HepG2 (cell line): Measurements from ENCODE around the gene FIBP. TPM values are rescaled to one million over a fixed set of nuclear protein-coding genes. Genes with fewer than 3 reads are reported as not detected.

Experiments used
- ATAC-seq: fragments of 200-7000 bp; cut with Tn5 transposase; 3 replicates; pipeline ENCODE4 v1.9.1; 2020; ENCODE audit warnings: mild to moderate bottlenecking, moderate library complexity
- BruUV-seq: library from RNA; stranded (reverse); fragments of 400-500 nt; replicated peaks from 2 replicates; lab custom pipeline; 2021; lab: Mats Ljungman, UMichigan
- CTCF ChIA-PET: fragments of 300-600 bp; formaldehyde crosslinking; extraction: SDS; loops from one replicate; lab custom pipeline; 2021; ENCODE audit warnings: low total read pairs, inconsistent platforms, low intra/inter-chr PET ratio; lab: Yijun Ruan, JAX
- POLR2A ChIA-PET: fragments of 350-600 bp; sonication (Branson Sonifier 250); formaldehyde crosslinking; loops from one replicate; lab custom pipeline; 2020; ENCODE audit warnings: antibody characterized with exemption, inconsistent platforms; lab: Yijun Ruan, JAX
- DNase-seq: peaks from one replicate; pipeline ENCODE4 v3.0.0-alpha.2; 2015; ENCODE audit warnings: low spot score
- FAIRE-seq: peaks from 3 replicates; lab custom pipeline; 2011; peaks lifted over from hg19 to GRCh38; lab: Jason Lieb, UNC
- H2AFZ ChIP-seq: one replicate; pipeline ENCODE4 v1.6.1; 2011; ENCODE audit warnings: low read length, inconsistent platforms
- H3K27ac ChIP-seq: fragments of 300-600 bp; 3 replicates; pipeline ENCODE4 v1.8.0; 2011; ENCODE audit warnings: mixed run types, mild to moderate bottlenecking, mixed read lengths, low read length, inconsistent platforms; ENCODE audit not compliant: insufficient read depth; ENCODE audit errors: extremely low read length
- H3K27me3 ChIP-seq, 2 experiments: fragments of 200-600 bp in 1 of 2; 2 replicates in 1 of 2; 3 replicates in 1 of 2; pipeline versions ENCODE4 v1.6.0 to v1.8.0; 2011; ENCODE audit warnings: low read length in 2 of 2, mild to moderate bottlenecking in 2 of 2, moderate library complexity in 2 of 2, inconsistent platforms in 1 of 2; ENCODE audit not compliant: insufficient read depth in 2 of 2, control insufficient read depth in 1 of 2
- H3K36me3 ChIP-seq, 2 experiments: fragments of 200-600 bp in 1 of 2; replicated peaks in 1 of 2; 2 replicates in 1 of 2; 3 replicates in 1 of 2; pipeline versions ENCODE4 v1.5.1 to v1.8.0; 2011; ENCODE audit warnings: low read length in 2 of 2, inconsistent platforms in 1 of 2; ENCODE audit not compliant: insufficient read depth in 2 of 2, control insufficient read depth in 1 of 2
- H3K4me1 ChIP-seq: 2 replicates; pipeline ENCODE4 v1.5.1; 2012; ENCODE audit warnings: low read length, inconsistent platforms; ENCODE audit not compliant: insufficient read depth
- H3K4me2 ChIP-seq: 2 replicates; pipeline ENCODE4 v1.6.0; 2011; ENCODE audit warnings: low read depth, low read length, inconsistent platforms
- H3K4me3 ChIP-seq, 3 experiments: fragments of 200-600 bp in 1 of 3; sonication (generic), shearing (Covaris generic) in 1 of 3; replicated peaks in 1 of 3; 2 replicates each; pipeline ENCODE4 v1.5.1; 2011 to 2016; ENCODE audit warnings: low read length in 3 of 3, inconsistent platforms in 2 of 3, low read depth in 2 of 3, mild to moderate bottlenecking in 2 of 3, control low read depth in 1 of 3, mixed read lengths in 1 of 3; ENCODE audit not compliant: insufficient read depth in 1 of 3
- H3K79me2 ChIP-seq: one replicate; pipeline ENCODE4 v1.6.1; 2011; ENCODE audit warnings: low read length, inconsistent platforms; ENCODE audit not compliant: insufficient read depth
- H3K9ac ChIP-seq: 2 replicates; pipeline ENCODE4 v1.6.0; 2011; ENCODE audit warnings: mild to moderate bottlenecking, low read depth, low read length, inconsistent platforms; ENCODE audit not compliant: insufficient read depth
- H3K9me3 ChIP-seq: 2 replicates; pipeline ENCODE4 v1.5.1; 2012; ENCODE audit warnings: mild to moderate bottlenecking, low read length
- H4K20me1 ChIP-seq: 2 replicates; pipeline ENCODE4 v1.6.0; 2011; ENCODE audit warnings: inconsistent platforms, mild to moderate bottlenecking, low read length, moderate library complexity; ENCODE audit not compliant: insufficient read depth
- AGO1 ChIP-seq: fragments of 200-400 bp; formaldehyde crosslinking; IDR thresholded peaks from 2 replicates; pipeline ENCODE4 v1.6.1; 2017; ENCODE audit warnings: mild to moderate bottlenecking, low read depth, low read length, moderate library complexity; ENCODE audit not compliant: poor library complexity, severe bottlenecking
- AGO2 ChIP-seq: fragments of 200-400 bp; formaldehyde crosslinking; optimal IDR thresholded peaks from 2 replicates; pipeline ENCODE3; 2017; ENCODE audit warnings: mild to moderate bottlenecking, low read depth, low read length, moderate library complexity
- ATRX ChIP-seq: sonication (generic); formaldehyde crosslinking; IDR thresholded peaks from 2 replicates; pipeline ENCODE4 v1.4.0; 2020; ENCODE audit warnings: missing genetic modification reagents, borderline replicate concordance
- HCFC1 ChIP-seq: fragments of 150-350 bp; IDR thresholded peaks from 2 replicates; pipeline ENCODE4 v1.6.1; 2014; ENCODE audit warnings: low read depth, low read length
- HES4 ChIP-seq: sonication (generic); formaldehyde crosslinking; IDR thresholded peaks from 2 replicates; pipeline ENCODE4 v1.9.0; 2021; ENCODE audit warnings: mild to moderate bottlenecking, missing genetic modification reagents, borderline replicate concordance
- HNRNPL ChIP-seq: fragments of 200-400 bp; formaldehyde crosslinking; IDR thresholded peaks from 2 replicates; pipeline ENCODE4 v1.6.1; 2017; ENCODE audit warnings: mild to moderate bottlenecking, low read depth, low read length
- MATR3 ChIP-seq: sonication (generic); formaldehyde crosslinking; IDR thresholded peaks from 2 replicates; pipeline ENCODE4 v1.4.0; 2020; ENCODE audit warnings: missing genetic modification reagents
- MAZ ChIP-seq, 2 experiments: sonication (generic) in 1 of 2; formaldehyde crosslinking in 1 of 2; IDR thresholded peaks; 2 replicates each; pipeline versions ENCODE4 v1.5.0 to v1.6.1; 2012 to 2020; ENCODE audit warnings: low read depth in 2 of 2, mild to moderate bottlenecking in 2 of 2, borderline replicate concordance in 1 of 2, improper control_type of control experiment in 1 of 2, low read length in 1 of 2, missing genetic modification reagents in 1 of 2, moderate library complexity in 1 of 2
- PAF1 ChIP-seq: IDR thresholded peaks from 2 replicates; pipeline ENCODE4 v1.6.1; 2016; ENCODE audit warnings: missing genetic modification reagents, missing compliant biosample characterization
- POLR2A ChIP-seq, 2 experiments: IDR thresholded peaks; 2 replicates each; pipeline ENCODE4 v1.6.1; 2011; ENCODE audit warnings: low read depth in 2 of 2, low read length in 2 of 2, mild to moderate bottlenecking in 1 of 2, moderate library complexity in 1 of 2; ENCODE audit not compliant: insufficient read depth in 1 of 2
- POLR2AphosphoS5 ChIP-seq: IDR thresholded peaks from 2 replicates; pipeline ENCODE4 v1.6.1; 2012; ENCODE audit warnings: low read depth, low read length
- POLR2G ChIP-seq: fragments of 200-400 bp; formaldehyde crosslinking; IDR thresholded peaks from 2 replicates; pipeline ENCODE4 v1.6.1; 2018; ENCODE audit warnings: mild to moderate bottlenecking, low read depth, low read length, moderate library complexity
- RBFOX2 ChIP-seq: fragments of 200-400 bp; formaldehyde crosslinking; IDR thresholded peaks from 2 replicates; pipeline ENCODE4 v1.6.1; 2017; ENCODE audit warnings: low read depth, mild to moderate bottlenecking, low read length
- REL ChIP-seq: sonication (generic); formaldehyde crosslinking; conservative IDR thresholded peaks from 2 replicates; pipeline ENCODE4 v1.8.0; 2022; ENCODE audit warnings: mild to moderate bottlenecking, missing genetic modification reagents, moderate library complexity
- SUZ12 ChIP-seq: fragments of 150-350 bp; IDR thresholded peaks from 2 replicates; pipeline ENCODE4 v1.6.1; 2014; ENCODE audit warnings: low read depth, low read length
- THAP11 ChIP-seq: IDR thresholded peaks from 2 replicates; pipeline ENCODE4 v1.6.1; 2016; ENCODE audit warnings: missing biosample characterization, missing genetic modification reagents
- ZBTB33 ChIP-seq: sonication (generic); formaldehyde crosslinking; IDR thresholded peaks from 2 replicates; pipeline ENCODE4 v1.4.0; 2020; ENCODE audit warnings: missing genetic modification reagents
- ZFAT ChIP-seq: sonication (generic); formaldehyde crosslinking; conservative IDR thresholded peaks from 2 replicates; pipeline ENCODE4 v1.8.1; 2023; ENCODE audit warnings: missing genetic modification reagents, inconsistent platforms
- ZNF143 ChIP-seq: sonication (generic); formaldehyde crosslinking; IDR thresholded peaks from 2 replicates; pipeline ENCODE4 v1.4.0; 2020; ENCODE audit warnings: missing genetic modification reagents
- ZNF225 ChIP-seq: sonication (generic); formaldehyde crosslinking; IDR thresholded peaks from 2 replicates; pipeline ENCODE4 v1.4.0; 2020; ENCODE audit warnings: mild to moderate bottlenecking, missing genetic modification reagents
- ZNF556 ChIP-seq: sonication (generic); formaldehyde crosslinking; IDR thresholded peaks from 2 replicates; pipeline ENCODE4 v1.4.0; 2020; ENCODE audit warnings: mild to moderate bottlenecking, missing genetic modification reagents, borderline replicate concordance
- ZNF768 ChIP-seq: sonication (generic); formaldehyde crosslinking; IDR thresholded peaks from 2 replicates; pipeline ENCODE4 v1.4.0; 2020; ENCODE audit warnings: missing genetic modification reagents
- WGBS: methylation state at CpG from one replicate; pipeline ENCODE4 v1.1.6; 2017; ENCODE audit warnings: low lambda C conversion rate; 5-methylcytosine and 5-hydroxymethylcytosine counted together
- in situ Hi-C: cut with HindIII; loops from 2 replicates; pipeline ENCODE4 v1.10.0; 2017; ENCODE audit warnings: low pct_unique_long_range_greater_than_20kb; ENCODE audit not compliant: extremely low pct_ligation_motif_present
- intact Hi-C: fragments of 100-400 bp; cut with micrococcal nuclease; formaldehyde crosslinking; loops from one replicate; pipeline ENCODE4 v1.10.0; 2022; ENCODE audit not compliant: unreplicated experiment
- polyA plus RNA-seq, 8 experiments: library from polyadenylated mRNA; depleted of rRNA in 3 of 8; stranded (reverse) in 7 of 8; unstranded in 1 of 8; fragments of >200 nt; fragmentation: Illumina TruSeq in 4 of 8; extraction: Trizol in 4 of 8; gene quantifications; 2 replicates each; pipeline versions ENCODE4 v1.2.1 to v1.2.3, GENCODE V29; 2011 to 2016; ENCODE audit warnings: low read depth in 4 of 8, missing spikeins in 1 of 8, mixed read lengths in 1 of 8; ENCODE audit not compliant: insufficient read depth in 1 of 8
- total RNA-seq, 5 experiments: library from RNA; depleted of rRNA; stranded (reverse); fragments of >200 nt; fragmentation: Illumina TruSeq; extraction: Trizol; gene quantifications; 2 replicates each; pipeline ENCODE4 v1.2.3, GENCODE V29; 2016; ENCODE audit warnings: low read depth in 1 of 5
- TF ChIP-seq, protein P1 (sequence below): IDR thresholded peaks from 2 replicates; pipeline ENCODE4 v1.6.1; 2016; ENCODE audit warnings: low read depth, control low read depth

The FIBP gene
- total and polyA plus RNA-seq, 2 of the 13 experiments (the other 11 are each of a cell fraction or from before 2014, with no cell fraction given) = 42.9 to 62.1 TPM

DNA sequence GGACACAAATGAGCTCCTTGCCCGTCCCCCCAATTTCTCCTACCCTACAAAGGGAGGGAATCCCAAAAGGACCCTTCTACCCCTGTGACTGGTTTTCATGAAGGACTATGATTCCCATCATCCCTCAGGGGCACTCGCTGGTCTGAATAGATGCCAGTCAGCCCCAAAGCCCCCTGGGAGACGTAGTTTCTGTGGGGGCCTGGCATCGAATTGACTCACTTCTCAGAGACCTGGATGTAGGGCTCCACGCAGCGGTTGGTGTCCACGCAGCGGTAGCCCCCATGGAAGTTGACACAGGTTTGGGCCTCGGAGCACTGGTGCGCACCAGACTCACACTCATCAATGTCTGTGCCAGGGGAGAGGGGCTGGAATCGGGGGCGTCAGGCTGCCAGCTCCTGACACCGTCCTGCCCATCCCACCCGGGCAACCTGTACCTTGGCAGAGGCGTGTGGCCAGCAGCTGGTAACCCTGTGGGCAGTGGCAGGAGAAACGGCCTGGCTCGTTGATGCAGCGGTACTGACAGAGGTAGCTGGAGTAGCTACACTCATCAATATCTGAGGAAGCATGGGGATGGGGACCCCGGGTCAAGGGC, 20.1 kb downstream of the FIBP start:
- no peaks in the 10 kb centered on the region for H3K9me3 ChIP-seq
- intact Hi-C loops = no loop called here
- DNase-seq (no peak), ATAC-seq (no peak), FAIRE-seq (no peak)
- H3K4me2 ChIP-seq = no peak overlapping the region
- H3K27me3 ChIP-seq = no peaks in the 10 kb centered on the region; a peak in 1 of 5 replicates
- H3K9ac ChIP-seq = no peak overlapping the region
- H4K20me1 ChIP-seq = no peaks in the 10 kb centered on the region
- BruUV-seq = no TSS peak
- no peaks in the 10 kb centered on the region for H3K79me2 ChIP-seq
- H3K27ac ChIP-seq = no peak overlapping the region
- CTCF ChIA-PET = no interaction called here
- no peak overlapping the region for H2AFZ ChIP-seq
- H3K36me3 ChIP-seq = peaks cover 12 to 38% of the 10 kb centered on the region in 2 experiments; a peak in 4 of 5 replicates
- in situ Hi-C loops = no loop called here
- H3K4me1 ChIP-seq = peaks cover 22% of the 10 kb centered on the region
- POLR2A ChIA-PET = interaction anchor here (1.0 to 8.9 kb wide), 3 partner anchors 9 to 156 kb away, joined by 3 to 81 read pairs (median 3); partner anchors contain the start of genes CFL1 and MUS81
- 86% methylated on average over 15 of the region's 19 CpGs for WGBS
- H3K4me3 ChIP-seq = no peak overlapping the region
- TF ChIP-seq POLR2A (IDR thresholded peaks at IDR 0.05; ENCODE audit: insufficient read depth in 1 of 2, low read depth in 2 of 2, low read length in 2 of 2) (peak in 1 of 2 experiments; percentile 32; a peak in 1 of 4 replicates), ZNF556 (CRISPR knock-in tag) (no peak), POLR2G (0 out of 2 replicates have a peak, but pooled peaks have one; percentile 20), MATR3 (CRISPR knock-in tag) (no peak), HNRNPL (0 out of 2 replicates have a peak, but pooled peaks have one; percentile 34), THAP11 (CRISPR knock-in tag) (peak; percentile 92), REL (no peak), PAF1 (CRISPR knock-in tag) (0 out of 2 replicates have a peak, but pooled peaks have one; percentile 65), RBFOX2 (peak; percentile 54), ZNF768 (CRISPR knock-in tag) (0 out of 2 replicates have a peak, but pooled peaks have one; percentile 15), ZFAT (CRISPR knock-in tag) (no peak), ZBTB33 (0 out of 2 replicates have a peak, but pooled peaks have one; percentile 20), HES4 (CRISPR knock-in tag) (no peak), AGO1 (peak; percentile 70), ZNF225 (CRISPR knock-in tag) (0 out of 2 replicates have a peak, but pooled peaks have one; percentile 36), HCFC1 (peak; percentile 69), SUZ12 (peak; percentile 52; the same call in 1 of the 2 replicates), ZNF143 (CRISPR knock-in tag) (peak; percentile 83), ATRX (CRISPR knock-in tag) (no peak), MAZ (IDR thresholded peaks at IDR 0.05; ENCODE audit: borderline replicate concordance, low read depth, low read length) (no peak), MAZ (CRISPR knock-in tag; IDR thresholded peaks at IDR 0.05; ENCODE audit: low read depth) (no peak), POLR2AphosphoS5 (0 out of 2 replicates have a peak, but pooled peaks have one; percentile 3), AGO2 (peak; percentile 89)
- TF ChIP-seq, protein P1, sequence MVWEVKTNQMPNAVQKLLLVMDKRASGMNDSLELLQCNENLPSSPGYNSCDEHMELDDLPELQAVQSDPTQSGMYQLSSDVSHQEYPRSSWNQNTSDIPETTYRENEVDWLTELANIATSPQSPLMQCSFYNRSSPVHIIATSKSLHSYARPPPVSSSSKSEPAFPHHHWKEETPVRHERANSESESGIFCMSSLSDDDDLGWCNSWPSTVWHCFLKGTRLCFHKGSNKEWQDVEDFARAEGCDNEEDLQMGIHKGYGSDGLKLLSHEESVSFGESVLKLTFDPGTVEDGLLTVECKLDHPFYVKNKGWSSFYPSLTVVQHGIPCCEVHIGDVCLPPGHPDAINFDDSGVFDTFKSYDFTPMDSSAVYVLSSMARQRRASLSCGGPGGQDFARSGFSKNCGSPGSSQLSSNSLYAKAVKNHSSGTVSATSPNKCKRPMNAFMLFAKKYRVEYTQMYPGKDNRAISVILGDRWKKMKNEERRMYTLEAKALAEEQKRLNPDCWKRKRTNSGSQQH (CRISPR knock-in tag) = no peak
